HG02973 (cell line): ENCODE results near the gene EME1.

Experiments
- ATAC-seq: cut with Tn5 transposase; IDR thresholded peaks from one replicate; pipeline ENCODE4 v1.9.1; 2021; ENCODE audit warnings: moderate library complexity; ENCODE audit not compliant: unreplicated experiment

The EME1 gene

GRCh38 chr17:50347117-50347893, 25.7 kb upstream of the EME1 start:
- no peak for ATAC-seq

GRCh38 chr17:50347894-50348291, 25.1 kb upstream of the EME1 start:
- no peak for ATAC-seq

GRCh38 chr17:50348522-50349242, 24.3 kb upstream of the EME1 start:
- ATAC-seq, result no peak

- no peak for ATAC-seq
Observed at GRCh38 chr17:50349243-50349600, 23.8 kb upstream of the EME1 start.

- no peak for ATAC-seq
Observed at GRCh38 chr17:50350733-50351132, 22.3 kb upstream of the EME1 start.

GRCh38 chr17:50352072-50352692, 20.8 kb upstream of the EME1 start:
- no peak for ATAC-seq

GRCh38 chr17:50352693-50353599, 20.1 kb upstream of the EME1 start:
- ATAC-seq, result no peak

GRCh38 chr17:50353600-50354195, 19.3 kb upstream of the EME1 start:
- no peak for ATAC-seq

- ATAC-seq, result no peak
Observed at GRCh38 chr17:50354198-50354597, 18.8 kb upstream of the EME1 start.

- no peak for ATAC-seq
Observed at GRCh38 chr17:50354776-50355175, 18.3 kb upstream of the EME1 start.

GRCh38 chr17:50355336-50355700, 17.7 kb upstream of the EME1 start:
- ATAC-seq, result no peak

- ATAC-seq, result no peak
Observed at GRCh38 chr17:50355701-50356341, 17.2 kb upstream of the EME1 start.

GRCh38 chr17:50356418-50356817, 16.6 kb upstream of the EME1 start:
- ATAC-seq, result no peak

- ATAC-seq, result no peak
Observed at GRCh38 chr17:50356892-50357510, 16.0 kb upstream of the EME1 start.

- no peak for ATAC-seq
Observed at GRCh38 chr17:50358177-50358576, 14.9 kb upstream of the EME1 start.

- ATAC-seq, result no peak
Observed at GRCh38 chr17:50359005-50359699, 13.9 kb upstream of the EME1 start.

- ATAC-seq, result no peak
Observed at GRCh38 chr17:50359998-50360461, 13.0 kb upstream of the EME1 start.

GRCh38 chr17:50360486-50361115, 12.4 kb upstream of the EME1 start:
- ATAC-seq, result no peak
